GM21717 (cell line): ENCODE measurements around the gene TAGLN3.
A peak's percentile ranks its signal among the peaks of the same experiment; 100 is the strongest.

ENCODE experiments used
- ATAC-seq: cut with Tn5 transposase; IDR thresholded peaks from one replicate; pipeline ENCODE4 v1.9.1; 2021; ENCODE audit warnings: mild to moderate bottlenecking, moderate library complexity; ENCODE audit not compliant: unreplicated experiment

Gene TAGLN3

DNA sequence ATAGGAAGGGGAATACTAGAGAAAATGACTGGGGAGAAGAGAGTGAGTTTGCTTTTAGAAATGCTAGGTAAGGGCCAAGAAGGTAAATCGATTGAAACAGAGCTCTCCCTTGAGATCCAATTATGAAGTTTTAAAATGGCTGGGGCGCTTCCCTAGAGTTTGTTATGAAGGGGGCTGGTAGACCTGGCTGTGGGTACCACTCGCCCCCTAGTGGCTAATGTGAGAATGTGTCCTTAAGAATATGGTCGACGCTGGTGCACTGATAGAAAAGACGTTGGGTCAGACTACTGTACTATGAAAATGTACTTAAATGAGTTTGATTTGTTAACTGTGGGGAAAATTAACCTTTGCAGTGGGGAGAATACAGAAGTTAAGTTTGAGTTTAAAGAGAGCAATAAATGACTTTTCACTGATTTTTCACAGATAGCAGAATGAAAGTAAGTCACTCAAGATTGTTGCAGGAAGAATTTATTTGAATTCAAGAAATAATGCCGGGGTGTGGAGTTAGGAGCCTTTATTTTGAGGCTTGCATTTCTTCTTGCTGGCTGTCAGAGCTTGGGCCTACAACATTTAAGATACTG is 45.0 kb downstream of the TAGLN3 start:
- ATAC-seq: peak; percentile 95

DNA sequence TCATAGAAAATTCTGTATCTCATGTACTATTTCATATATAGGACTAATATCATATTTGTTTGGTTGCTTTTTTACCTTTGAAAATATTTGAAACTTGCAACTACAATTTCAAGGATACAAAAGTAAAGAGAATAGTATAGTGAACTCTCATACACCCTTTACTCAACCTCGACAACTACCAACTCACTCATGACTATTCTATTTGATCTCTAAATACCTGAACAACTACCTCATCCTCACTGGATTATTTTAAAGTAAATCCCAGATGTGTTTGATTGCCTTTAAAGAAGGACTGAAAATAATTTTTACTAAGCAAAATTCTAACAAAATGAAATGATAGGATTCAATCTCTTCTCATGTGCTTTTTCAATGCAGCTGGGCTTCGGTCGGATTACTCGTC is 47.9 kb downstream of the TAGLN3 start:
- ATAC-seq: no peak

DNA sequence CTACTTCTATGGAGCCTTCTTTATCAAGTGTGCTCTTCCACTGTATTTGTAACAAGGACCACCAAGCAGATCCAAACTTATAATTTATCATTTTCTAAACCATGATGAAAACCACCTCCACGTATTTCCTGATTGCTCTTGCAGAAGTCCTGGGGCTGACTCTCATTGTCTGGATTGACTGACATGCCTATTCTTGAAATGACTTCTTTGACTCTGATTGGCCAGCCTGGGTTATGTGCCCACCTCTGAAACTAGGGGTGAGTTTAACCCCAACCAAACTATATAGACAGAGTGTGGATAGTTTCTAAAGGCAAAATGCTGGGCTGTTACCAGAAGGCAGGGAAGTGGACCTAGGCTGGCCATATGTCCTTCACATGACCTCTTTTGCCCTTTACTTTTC is 48.5 kb downstream of the TAGLN3 start:
- ATAC-seq: no peak

DNA sequence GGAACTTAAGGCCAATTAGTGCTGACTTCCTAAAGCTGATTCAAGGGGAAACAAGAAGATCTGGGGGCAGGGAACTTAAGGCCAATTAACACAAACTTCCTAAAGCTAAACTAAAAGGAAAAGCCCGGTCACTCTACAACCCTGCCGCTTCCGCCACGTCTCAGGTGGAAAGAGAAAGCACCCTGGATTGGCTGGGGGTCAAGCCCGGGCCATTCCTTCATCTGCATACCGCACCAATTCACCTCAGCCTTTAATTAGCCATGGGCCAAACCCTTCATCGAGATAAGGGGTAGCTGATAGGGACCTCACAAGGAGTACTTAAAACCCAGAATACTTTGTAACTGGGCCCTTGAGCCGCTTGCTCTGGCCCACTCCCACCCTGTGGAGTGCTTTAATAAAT is 50.2 kb downstream of the TAGLN3 start:
- no peak for ATAC-seq

DNA sequence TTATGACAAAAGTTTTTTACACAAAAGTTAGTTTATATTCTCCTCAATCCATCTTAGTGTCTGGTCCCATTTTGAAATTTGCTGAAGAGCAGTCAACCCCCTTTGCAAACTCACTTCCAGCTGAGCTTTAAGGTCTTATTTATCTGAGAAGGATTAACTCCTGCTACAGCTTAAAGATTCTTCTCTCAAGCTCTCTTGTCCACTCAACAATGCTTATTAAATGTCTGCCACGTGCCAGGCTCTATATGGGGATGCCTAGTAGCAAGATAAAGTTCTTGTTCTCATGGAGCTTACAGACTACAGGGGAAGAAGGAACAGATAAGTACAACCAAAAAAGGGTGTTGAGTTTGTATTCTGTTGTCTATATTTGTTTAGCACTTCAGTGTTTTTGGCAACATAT is 54.5 kb downstream of the TAGLN3 start:
- ATAC-seq: no peak

DNA sequence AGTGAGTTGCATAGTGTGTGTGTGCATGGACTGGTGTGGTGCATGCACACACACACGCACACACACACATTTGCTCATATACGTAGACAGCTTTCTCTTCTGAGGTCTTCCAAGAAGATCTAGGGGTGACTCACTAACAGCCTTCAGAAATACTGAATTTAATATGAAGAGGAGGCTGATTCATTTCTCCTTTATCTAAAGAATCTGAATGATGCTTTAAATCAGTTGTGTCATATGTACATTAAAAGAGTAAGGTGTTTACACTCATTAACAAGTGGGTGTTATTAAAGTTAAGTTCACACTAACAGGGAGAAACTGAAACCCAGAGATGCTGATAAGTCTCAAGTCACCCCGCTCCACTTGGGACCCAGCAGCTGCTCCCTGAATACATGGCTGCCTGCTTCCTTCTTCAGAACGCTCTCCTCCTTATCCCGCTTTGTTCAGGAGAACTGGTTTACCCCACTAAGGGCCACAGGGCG is 57.8 kb downstream of the TAGLN3 start:
- no peak for ATAC-seq

DNA sequence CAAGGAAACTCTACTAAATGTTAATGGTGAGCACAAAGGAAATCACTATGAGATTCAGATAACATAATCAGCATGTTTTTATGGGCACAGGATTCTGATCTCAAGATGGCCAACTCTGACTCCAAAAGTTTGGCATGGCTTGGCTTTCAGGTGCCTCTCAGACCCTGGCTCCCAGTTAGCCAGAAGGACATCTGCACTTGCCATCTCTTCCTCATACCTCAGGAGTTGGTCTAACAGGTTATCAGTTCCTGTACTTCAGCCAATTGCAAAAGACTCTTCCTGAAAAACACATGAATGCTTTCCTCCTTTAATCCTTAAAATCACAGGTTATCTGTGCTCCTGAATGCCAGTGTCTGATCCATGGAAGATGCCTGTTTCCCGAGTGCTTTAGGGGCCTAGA is 60.8 kb downstream of the TAGLN3 start:
- ATAC-seq: no peak

DNA sequence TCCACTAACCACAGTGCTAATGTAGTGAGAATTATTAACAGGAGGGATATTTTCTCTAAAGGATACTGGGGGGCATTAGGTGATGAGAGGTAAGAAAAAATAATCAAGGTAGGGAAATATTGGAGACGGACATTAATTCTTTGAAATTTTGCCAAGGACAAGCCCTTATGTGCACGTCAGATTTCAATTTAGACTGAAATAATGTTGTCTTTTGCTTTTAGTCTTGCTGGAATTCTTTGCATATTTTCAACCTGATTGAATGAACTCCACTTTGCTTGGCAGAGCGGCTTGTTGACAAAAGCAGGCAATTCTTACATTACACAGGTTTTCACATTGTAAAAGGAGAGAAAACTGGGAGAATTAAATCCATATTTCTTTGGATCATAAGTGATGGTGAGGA is 62.4 kb downstream of the TAGLN3 start:
- no peak for ATAC-seq
